ENCODE data around the gene CTTNBP2NL. TPM values are rescaled to one million over a fixed set of nuclear protein-coding genes. Genes with fewer than 3 reads are reported as not detected.
A peak's percentile ranks its signal among the peaks of the same experiment; 100 is the strongest.

Gene CTTNBP2NL
- total RNA-seq, 4 donors from 2014 or later, result 15.5 to 37.0 (median 24.6) TPM

GRCh38 chr1:112386024-112386723 lies 9.8 kb upstream of the CTTNBP2NL start:
- no peak overlapping the region for H3K4me3 ChIP-seq
- no peak for ATAC-seq
- no peak overlapping the region for H3K27ac ChIP-seq
- H3K4me1 ChIP-seq, result peaks cover 0 to 8% (median 2%) of the 10 kb centered on the region in 3 donors
- TF ChIP-seq POLR2AphosphoS5 (IDR thresholded peaks at IDR 0.05), result no peak
- TF ChIP-seq EP300 (IDR thresholded peaks at IDR 0.05), result no peak
- TF ChIP-seq, protein P1, sequence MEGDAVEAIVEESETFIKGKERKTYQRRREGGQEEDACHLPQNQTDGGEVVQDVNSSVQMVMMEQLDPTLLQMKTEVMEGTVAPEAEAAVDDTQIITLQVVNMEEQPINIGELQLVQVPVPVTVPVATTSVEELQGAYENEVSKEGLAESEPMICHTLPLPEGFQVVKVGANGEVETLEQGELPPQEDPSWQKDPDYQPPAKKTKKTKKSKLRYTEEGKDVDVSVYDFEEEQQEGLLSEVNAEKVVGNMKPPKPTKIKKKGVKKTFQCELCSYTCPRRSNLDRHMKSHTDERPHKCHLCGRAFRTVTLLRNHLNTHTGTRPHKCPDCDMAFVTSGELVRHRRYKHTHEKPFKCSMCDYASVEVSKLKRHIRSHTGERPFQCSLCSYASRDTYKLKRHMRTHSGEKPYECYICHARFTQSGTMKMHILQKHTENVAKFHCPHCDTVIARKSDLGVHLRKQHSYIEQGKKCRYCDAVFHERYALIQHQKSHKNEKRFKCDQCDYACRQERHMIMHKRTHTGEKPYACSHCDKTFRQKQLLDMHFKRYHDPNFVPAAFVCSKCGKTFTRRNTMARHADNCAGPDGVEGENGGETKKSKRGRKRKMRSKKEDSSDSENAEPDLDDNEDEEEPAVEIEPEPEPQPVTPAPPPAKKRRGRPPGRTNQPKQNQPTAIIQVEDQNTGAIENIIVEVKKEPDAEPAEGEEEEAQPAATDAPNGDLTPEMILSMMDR (IDR thresholded peaks at IDR 0.05), result no peak
- no peak for TF ChIP-seq POLR2A (IDR thresholded peaks at IDR 0.05)
- 100% methylated on average over 2 of the region's 14 CpGs; no CpG with 5 or more reads in 1 of the 2 donors for WGBS, 2 donors (ENCODE audit: low coverage in 1 of 2)
- H3K36me3 ChIP-seq, result no peaks in the 10 kb centered on the region
- H3K9me3 ChIP-seq, result no peaks in the 10 kb centered on the region
- peaks cover 17% of the 10 kb centered on the region for H3K27me3 ChIP-seq

GRCh38 chr1:112386731-112387346 lies 9.2 kb upstream of the CTTNBP2NL start:
- Histone ChIP-seq H3K4me1 (peaks cover 0 to 15% (median 4%) of the 10 kb centered on the region in 3 donors), H3K36me3 (no peaks in the 10 kb centered on the region), H3K27ac (no peak overlapping the region), H3K4me3 (no peak overlapping the region), H3K9me3 (no peaks in the 10 kb centered on the region), H3K27me3 (peaks cover 15% of the 10 kb centered on the region)
- 57 to 58% methylated on average over 1 to 2 of the region's 2 CpGs for WGBS, 2 donors (ENCODE audit: low coverage in 1 of 2)
- TF ChIP-seq EP300 (IDR thresholded peaks at IDR 0.05), result no peak
- TF ChIP-seq, protein P1 (IDR thresholded peaks at IDR 0.05), result no peak
- no peak for ATAC-seq

- Histone ChIP-seq H3K27ac (no peak overlapping the region), H3K9me3 (no peaks in the 10 kb centered on the region), H3K4me1 (peaks cover 0 to 25% (median 4%) of the 10 kb centered on the region in 3 donors), H3K36me3 (no peaks in the 10 kb centered on the region), H3K4me3 (no peak overlapping the region), H3K27me3 (peaks cover 7% of the 10 kb centered on the region)
- 71 to 83% methylated on average over 3 of the region's 3 CpGs for WGBS, 2 donors (ENCODE audit: low coverage in 1 of 2)
- TF ChIP-seq, protein P1 (IDR thresholded peaks at IDR 0.05), result no peak
- TF ChIP-seq POLR2AphosphoS5 (IDR thresholded peaks at IDR 0.05), result no peak
- no peak for TF ChIP-seq POLR2A (IDR thresholded peaks at IDR 0.05)
- no peak for TF ChIP-seq EP300 (IDR thresholded peaks at IDR 0.05)
- no peak for ATAC-seq
Measured at GRCh38 chr1:112387807-112388206, 8.2 kb upstream of the CTTNBP2NL start.

DNA sequence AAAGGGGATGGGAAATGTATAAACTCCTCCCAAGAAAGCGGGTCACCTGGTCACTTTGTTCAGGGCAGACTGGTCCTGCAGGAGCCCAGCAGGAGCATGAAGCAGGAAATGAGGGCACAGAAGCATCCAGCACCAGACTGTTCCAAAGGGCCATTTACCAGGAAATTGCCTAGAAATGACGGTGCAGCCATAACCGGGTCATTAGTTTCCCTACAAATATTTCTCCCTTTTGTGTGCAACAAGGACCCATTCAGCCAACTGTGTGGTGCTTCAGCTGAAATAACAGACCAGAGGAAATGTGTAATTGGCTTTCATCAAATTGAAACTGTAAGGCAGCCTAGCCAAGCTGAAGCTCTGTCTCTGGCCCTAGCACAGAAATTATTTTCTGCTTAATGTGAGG lies 7.6 kb upstream of the CTTNBP2NL start:
- Histone ChIP-seq H3K36me3 (no peaks in the 10 kb centered on the region), H3K27ac (peak overlapping the region in 3 of 4 donors; percentile 35 to 90 (median 37)), H3K27me3 (peaks cover 7% of the 10 kb centered on the region), H3K4me3 (no peak overlapping the region), H3K9me3 (no peaks in the 10 kb centered on the region), H3K4me1 (peaks cover 0 to 31% (median 5%) of the 10 kb centered on the region in 3 donors)
- ATAC-seq, result peak; percentile 38
- 34 to 61% methylated on average over 2 to 3 of the region's 3 CpGs for WGBS, 2 donors (ENCODE audit: low coverage in 1 of 2)
- TF ChIP-seq EP300 (IDR thresholded peaks at IDR 0.05) (no peak), POLR2AphosphoS5 (IDR thresholded peaks at IDR 0.05) (no peak), POLR2A (IDR thresholded peaks at IDR 0.05) (no peak)
- TF ChIP-seq, protein P1 (IDR thresholded peaks at IDR 0.05), result no peak

All from gastroesophageal sphincter (tissue), 4 donors.